CD4-positive, alpha-beta T cell treated with Interleukin-21 for 1 hour (primary cell): ENCODE measurements around the gene UGP2.
A peak's percentile ranks its signal among the peaks of the same experiment; 100 is the strongest.

Source experiments
- DNase-seq: peaks from one replicate; pipeline ENCODE4 v3.0.0-alpha.2; 2020

The UGP2 gene

GRCh38 chr2:63866009-63866709, 24.5 kb downstream of the UGP2 start:
- DNase-seq = peak; percentile 30

GRCh38 chr2:63870679-63871078, 29.0 kb downstream of the UGP2 start:
- no peak for DNase-seq

DNA sequence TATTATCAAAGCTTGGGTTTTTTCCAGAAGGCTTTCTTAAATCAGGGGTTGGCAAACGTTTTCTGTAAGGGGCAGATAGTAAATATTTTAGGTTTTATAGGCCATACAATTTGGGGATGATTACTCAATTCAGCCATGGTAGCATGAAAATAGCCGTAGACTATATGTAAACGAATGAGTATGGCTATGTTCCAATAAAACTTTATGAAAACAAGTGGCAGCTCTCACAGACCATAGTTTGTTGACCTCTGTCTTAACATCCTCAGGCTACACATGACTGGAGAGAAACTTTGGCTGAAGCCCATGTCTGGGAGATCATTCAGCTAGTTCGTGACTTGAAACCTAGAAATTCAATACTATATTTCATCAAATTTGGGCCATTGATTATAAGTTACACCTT, 30.2 kb downstream of the UGP2 start:
- DNase-seq = no peak

GRCh38 chr2:63872571-63873328, 31.1 kb downstream of the UGP2 start:
- DNase-seq = no peak

- no peak for DNase-seq
These were observed 32.8 kb downstream of the UGP2 start for GRCh38 chr2:63874204-63875130.

DNA sequence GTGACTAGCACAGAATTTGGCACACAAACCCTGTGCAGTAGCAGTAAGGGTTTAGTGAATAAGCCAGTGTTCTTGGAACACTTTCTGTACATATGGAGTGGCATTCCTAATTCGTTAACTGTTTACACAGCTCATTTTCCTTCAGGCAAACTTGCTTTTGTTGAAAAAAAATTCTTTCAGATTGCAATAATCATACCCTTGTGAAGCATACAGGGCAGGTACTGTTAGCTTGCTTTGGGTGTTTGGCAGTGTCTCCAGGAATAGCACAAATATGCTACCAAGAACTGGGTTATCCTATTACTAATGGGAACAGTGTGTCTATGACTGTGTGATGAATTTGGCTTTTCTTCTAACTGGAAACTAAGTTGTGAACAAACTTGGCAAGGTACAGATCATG, 33.4 kb downstream of the UGP2 start:
- DNase-seq = no peak

DNA sequence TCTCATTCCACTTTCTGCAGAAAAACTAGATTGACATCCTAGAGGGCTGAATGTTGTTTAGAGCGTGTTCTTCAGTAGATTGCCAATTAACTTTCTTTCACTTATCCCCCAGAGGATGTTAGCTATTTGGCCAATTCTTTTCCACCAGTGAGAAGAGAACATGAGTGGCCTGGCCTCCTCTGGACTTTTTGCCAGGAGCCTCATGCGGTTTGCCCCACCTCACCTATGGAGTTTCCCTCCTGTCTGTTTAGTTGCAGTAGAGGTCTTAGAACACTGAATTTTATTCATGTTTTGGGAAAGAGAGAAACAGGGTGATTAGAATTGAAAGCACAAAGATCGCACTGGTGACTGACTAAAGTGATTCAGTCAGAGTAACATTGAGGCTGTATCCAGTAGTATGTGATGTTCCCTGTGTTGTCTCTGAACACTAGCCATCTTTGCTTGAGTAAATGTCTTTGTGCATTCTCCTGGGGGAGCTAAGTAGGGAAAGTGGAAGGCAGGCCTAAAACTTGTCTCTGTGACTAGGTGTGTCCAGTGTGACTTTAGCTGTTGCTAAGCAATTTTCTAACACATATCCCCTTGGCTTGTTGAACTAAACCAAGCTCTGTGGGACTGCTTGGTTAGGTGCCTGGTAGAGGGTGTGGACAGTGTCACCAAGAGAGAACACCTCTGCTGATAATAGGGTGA, 34.0 kb downstream of the UGP2 start:
- DNase-seq = no peak

DNA sequence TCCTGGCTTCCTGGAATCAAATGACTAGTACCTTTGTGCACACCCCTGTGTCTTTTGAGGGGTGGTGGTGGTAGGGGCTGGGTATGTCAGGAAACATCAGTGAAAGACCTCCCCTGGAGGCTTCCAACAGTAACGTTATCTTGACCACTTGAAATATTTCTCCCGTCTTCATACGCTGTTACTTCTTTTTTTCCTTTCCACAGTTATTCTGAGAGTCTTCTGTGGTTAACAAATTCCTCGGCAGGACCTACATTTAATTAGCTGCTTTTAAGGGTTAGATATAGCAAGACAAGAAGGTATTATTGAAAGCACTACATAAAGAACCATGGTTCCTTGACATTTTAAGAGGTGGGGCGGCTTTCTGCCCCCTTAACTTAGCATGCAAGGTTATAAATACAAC, 34.6 kb downstream of the UGP2 start:
- no peak for DNase-seq

GRCh38 chr2:63878486-63878885, 36.8 kb downstream of the UGP2 start:
- DNase-seq = no peak

- no peak for DNase-seq
These were observed 38.3 kb downstream of the UGP2 start for GRCh38 chr2:63879876-63880433.

DNA sequence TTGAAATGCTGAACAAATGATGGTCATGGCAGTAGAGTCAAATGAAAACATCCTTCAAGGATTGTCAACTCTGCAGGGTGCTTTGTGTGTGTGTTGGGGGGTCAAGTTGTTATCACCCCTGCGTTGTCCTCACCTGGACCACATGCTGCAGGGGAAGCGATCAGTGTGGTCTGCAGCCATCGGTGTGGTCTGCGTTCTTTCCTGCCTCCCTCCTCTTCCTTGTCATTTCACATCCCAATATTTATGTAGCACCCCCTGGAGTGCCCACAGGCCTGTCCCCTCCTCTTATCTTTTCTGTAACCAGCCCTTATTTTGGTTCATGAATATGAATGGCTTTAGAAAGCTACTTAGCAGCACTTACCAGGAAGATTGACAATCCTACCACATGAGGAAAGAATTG, 38.9 kb downstream of the UGP2 start:
- no peak for DNase-seq

DNA sequence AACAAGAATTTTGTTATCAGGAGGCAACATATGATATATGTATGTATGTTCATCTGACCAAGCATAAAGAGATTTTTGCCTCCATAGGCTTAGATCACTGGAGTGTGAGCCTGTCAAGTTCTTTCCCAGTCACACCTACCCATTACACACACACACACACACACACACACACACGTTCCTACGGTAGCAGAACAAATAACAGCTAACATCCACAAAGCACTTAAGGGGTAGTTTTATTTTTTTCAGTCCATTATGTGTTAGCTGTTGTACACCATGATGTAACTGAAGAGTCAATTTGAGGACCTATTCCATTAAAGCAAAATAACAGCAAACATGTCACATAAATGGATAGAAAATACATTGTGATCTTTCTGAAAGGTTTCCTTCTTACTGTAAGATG, 39.5 kb downstream of the UGP2 start:
- DNase-seq = no peak

DNA sequence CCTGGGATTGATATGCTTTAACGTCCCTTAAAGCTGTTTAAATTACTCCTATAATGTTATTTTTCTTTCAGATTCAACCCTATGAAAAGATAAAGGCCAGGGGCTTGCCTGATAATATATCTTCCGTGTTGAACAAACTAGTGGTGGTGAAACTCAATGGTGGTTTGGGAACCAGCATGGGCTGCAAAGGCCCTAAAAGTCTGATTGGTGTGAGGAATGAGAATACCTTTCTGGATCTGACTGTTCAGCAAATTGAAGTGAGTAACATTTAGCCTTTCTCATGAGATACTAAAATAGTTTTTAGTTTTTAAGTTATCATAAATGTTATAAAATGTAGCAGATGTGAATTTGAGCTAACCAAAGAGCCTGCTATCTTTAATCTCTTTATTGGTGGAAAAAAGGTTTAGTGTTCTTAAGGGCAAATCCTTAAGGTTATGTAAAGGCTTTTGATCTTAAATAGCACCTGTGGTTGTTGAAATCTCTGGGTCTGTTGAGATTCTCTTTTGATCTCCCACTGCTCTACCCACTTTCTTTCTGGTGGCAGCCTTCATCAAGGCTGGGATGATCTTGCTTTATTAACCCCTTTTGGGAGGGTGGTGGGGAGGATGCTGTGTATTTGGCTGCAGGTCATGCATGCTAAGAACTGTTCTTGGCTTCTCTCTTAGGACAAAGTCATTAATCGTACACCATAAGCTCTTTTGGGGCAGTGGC, 40.9 kb downstream of the UGP2 start:
- DNase-seq = no peak

DNA sequence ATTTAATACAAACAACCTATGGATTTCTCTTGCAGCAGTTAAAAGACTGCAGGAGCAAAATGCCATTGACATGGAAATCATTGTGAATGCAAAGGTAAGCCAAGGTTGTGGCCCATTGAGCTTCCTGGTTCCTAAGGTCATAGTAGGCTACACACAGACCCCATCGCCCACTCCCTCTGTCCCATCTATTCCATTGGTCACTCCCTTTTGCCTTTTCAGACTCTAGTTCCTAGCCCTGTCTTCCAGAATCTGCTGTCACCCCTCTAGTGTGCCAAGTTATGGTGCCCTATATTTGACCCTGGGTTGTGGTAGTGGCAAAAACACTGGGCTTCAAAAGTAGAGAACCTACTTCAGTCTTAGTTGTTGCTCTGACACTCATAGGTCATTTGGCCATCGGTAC, 44.7 kb downstream of the UGP2 start:
- no peak for DNase-seq

GRCh38 chr2:63888053-63888452, 46.4 kb downstream of the UGP2 start:
- DNase-seq = no peak

DNA sequence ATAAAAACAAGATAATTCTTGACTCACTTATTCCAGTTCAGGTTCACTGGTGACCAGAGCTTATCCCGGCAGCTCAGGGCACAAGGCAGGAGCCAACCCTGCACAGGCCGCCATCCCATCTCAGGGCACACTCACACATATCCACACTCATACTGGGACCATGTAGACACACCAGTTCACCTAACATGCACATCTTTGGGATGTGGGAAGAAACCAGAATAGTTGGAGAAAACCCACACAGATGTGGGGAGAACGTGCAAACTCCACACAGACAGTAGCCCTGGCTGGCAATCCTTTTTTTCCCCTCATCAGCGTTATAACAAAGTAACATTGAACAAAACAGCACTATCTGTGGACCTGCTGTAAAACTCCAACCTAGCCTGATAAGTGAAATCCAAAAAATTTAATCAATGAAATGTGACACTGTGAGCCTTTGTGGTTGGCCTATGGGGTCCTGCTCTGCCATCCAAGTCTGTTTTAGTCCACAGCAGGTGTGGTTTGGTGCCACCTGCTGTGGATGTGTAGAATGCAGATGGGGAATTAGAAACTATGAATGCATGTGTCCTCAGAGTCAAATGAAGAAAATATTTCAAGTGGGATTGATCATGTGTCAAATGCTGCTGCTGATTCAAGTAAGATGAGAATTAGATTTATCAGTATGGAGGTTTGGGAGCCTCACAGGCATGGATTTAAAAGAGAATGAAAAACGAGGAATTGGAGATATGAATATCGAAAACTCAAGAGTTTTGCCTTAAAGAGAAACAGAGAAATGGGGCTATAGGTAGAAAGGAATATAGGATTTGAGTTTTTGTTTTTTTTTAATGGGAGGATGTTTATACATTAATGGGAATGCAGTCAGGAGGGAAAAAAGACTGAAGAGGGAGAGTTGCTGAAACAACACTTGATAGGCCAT, 47.0 kb downstream of the UGP2 start:
- DNase-seq = peak; percentile 51

GRCh38 chr2:63890678-63891077, 49.0 kb downstream of the UGP2 start:
- no peak for DNase-seq

DNA sequence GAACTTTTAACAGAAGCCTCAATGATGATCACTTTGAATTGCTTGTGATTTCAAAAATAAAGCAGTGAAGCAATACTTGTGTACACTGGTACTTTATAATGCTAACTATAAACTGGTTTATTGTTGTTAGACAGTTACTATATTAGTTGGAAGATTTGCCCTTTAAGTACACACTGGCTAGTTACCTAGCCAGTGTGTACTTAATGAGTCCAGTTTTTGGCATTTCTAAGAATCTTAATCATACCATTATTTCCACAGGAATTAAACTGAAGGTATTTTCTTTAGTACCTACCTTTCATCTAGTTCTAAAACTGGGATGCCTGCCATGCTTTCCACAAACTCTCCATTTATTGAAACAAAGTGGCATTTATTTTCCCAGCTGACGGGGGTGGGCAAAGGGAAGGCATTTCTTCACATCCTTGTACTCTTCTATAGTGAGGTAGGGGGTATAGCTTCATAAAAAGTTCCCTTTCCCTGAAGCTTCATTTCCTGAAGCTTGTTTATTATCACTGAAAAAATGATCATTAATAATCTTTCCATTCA, 49.9 kb downstream of the UGP2 start:
- no peak for DNase-seq

DNA sequence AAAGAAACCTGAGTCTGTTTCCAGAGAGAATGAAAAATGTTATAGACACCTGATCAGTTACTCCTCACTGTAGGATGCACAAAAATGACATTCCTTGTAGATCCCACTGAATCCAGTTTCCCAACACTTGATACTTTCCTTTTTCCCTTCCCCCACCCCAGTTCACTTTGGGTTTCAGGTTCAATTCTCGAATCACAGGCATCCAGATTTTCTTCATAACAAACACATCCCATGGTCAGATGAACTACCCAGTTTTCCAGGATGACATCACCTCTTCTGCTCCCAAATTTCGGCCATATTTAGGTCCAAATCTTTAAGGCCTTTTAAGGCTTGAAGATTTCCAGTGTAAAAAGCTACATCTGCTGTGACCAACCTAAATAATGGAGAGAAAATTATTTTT, 51.5 kb downstream of the UGP2 start:
- no peak for DNase-seq

DNA sequence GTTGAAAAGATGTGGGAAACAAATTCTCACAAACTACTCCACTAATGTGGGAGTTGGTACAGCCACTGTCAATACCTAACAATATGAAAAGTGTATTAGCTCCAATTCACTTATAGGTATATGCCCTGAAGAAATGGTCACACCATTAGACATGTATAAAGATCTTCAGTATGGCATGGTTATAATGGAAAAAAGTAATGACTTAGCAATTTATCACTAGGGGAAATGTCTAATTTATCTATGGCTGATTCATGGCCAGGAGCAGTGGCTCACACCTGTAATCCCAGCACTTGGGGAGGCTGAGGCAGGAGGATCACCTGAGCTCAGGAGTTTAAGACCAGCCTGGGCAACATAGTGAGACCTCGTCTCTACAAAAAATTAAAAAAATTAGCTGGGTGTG, 52.5 kb downstream of the UGP2 start:
- DNase-seq = no peak

DNA sequence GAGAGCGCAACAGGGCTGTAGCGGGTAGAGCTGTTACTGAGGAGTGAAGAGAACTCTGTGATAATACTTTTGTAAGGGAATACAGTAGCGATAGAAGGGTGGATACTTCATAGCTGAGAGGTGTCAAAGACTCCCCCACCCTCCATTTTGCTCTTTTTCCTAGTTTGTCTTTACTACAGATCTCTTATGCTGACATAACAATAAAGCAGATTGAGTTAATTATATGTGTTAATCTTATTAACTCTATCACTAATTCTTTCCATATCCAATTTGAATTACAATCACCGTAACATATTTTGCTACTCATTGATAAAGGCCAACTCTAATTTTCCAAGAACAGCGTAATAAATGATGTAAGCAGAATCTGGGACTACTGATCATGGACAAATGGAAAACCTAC, 57.1 kb downstream of the UGP2 start:
- DNase-seq = no peak
